GM18870 (cell line): ENCODE data around the gene TH.
"Not testable (repeated sequence)": the region's sequence is repeated elsewhere in the genome, so short reads cannot be mapped to it uniquely, and the experiment has no call there.

Experiments
- ATAC-seq: cut with Tn5 transposase; IDR thresholded peaks from one replicate; pipeline ENCODE4 v1.9.1; 2021; ENCODE audit warnings: moderate library complexity; ENCODE audit not compliant: unreplicated experiment

The TH gene

DNA sequence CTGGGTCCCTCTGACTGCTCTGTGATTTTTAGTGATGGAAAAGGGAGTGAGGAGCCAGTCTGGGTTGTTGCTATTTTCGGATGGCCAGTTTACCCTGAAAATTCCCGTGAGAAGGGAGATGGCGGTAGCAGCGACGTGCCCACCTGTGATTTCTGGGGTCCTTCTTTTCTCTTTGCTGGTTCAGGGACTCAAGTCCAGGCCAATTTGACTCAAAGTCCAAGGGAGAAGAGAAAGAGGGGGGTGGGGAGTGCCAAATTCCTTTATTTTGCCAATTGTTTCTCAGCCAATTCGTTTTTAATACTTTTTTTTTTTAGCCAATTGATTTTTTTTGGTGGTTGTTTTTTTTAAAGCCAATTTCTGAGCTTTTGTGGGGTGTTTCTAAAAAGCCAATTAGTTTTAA, 39.4 kb downstream of the TH start:
- ATAC-seq: no peak

GRCh38 chr11:2131371-2132236, 40.0 kb downstream of the TH start:
- no peak for ATAC-seq

GRCh38 chr11:2130881-2131352, 40.7 kb downstream of the TH start:
- ATAC-seq: no peak

- no peak for ATAC-seq
Measured at GRCh38 chr11:2129699-2130366, 41.8 kb downstream of the TH start.

GRCh38 chr11:2129308-2129698, 42.3 kb downstream of the TH start:
- no peak for ATAC-seq

GRCh38 chr11:2128511-2129307, 42.9 kb downstream of the TH start:
- no peak for ATAC-seq

- no peak for ATAC-seq
Measured at GRCh38 chr11:2128130-2128510, 43.5 kb downstream of the TH start.

GRCh38 chr11:2127482-2128129, 44.0 kb downstream of the TH start:
- no peak for ATAC-seq

- no peak for ATAC-seq
Measured at GRCh38 chr11:2126520-2127085, 45.0 kb downstream of the TH start.

GRCh38 chr11:2124736-2125484, 46.7 kb downstream of the TH start:
- ATAC-seq: not testable (repeated sequence)

- ATAC-seq: no peak
Measured at GRCh38 chr11:2123628-2123960, 48.0 kb downstream of the TH start.

DNA sequence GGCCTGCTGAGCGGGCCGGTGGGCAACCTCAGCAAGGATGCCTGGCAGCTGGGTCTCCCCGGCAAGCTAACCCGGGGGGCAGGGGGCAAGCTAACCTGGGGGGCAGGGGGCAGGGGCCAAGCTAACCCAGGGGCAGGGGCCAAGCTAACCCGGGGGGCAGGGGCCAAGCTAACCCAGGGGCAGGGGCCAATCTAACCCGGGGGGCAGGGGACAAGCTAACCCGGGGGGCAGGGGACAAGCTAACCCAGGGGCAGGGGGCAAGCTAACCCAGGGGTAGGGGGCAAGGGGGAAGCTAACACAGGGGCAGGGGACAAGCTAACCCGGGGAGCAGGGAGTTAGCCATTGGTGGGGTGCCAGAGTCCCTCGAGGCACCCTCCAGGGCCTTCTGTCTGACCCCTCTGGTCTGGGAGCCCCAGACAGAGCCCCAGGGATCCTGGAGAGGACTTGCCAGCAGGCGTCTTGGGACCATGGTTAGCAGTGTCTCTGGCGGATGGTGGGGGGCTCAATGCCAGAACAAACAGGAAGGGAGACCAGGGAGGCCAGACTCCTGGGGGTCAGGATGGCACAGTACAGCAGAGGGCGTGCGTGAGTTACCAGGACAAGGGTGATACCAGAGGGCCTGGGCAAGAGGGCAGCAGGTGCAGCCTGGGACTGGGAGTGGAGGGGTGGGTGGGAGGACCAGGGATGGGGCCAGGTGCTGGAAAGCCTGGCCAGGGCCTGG, 48.5 kb downstream of the TH start:
- ATAC-seq: no peak

- ATAC-seq: no peak
Measured at GRCh38 chr11:2122222-2122906, 49.3 kb downstream of the TH start.

- ATAC-seq: no peak
Measured at GRCh38 chr11:2121227-2122130, 50.1 kb downstream of the TH start.

DNA sequence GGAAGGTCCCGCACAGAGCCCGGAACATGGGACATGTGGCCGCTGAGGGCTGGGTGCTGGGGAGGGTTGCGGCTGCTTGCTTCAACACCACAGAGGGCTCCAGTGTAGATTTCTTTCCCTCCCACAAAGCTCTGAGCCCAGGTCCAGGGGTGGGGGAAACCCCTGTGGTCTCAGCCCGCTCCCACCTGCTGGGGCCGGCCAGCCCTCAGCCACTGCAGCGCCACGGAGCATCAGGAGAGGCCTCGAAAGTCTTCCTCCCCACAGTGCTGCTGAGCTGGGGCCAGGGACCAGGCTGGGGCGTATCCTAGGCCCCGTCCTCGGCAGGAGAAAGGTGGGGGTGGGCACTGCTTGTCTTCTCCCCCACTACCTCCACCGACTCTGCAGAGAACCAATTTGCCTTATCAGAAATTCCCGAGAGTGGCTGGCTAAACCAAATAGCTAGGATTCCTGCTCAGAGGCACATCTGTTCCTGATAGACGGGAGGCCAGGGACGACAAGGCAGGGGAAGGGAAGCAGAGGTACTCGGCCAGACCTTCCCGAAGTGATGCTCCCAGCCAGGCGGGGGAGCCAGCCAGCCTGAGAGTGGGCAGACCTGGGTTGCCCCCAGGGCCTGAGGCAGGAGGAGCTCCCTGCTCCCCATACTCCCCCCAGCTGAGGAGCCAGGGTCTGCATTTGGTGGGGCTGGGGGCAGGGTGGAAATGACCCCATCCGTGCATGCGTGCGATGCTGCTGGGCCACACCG, 51.1 kb downstream of the TH start:
- no peak for ATAC-seq

GRCh38 chr11:2118677-2119076, 52.9 kb downstream of the TH start:
- no peak for ATAC-seq

GRCh38 chr11:2116680-2117079, 54.9 kb downstream of the TH start:
- ATAC-seq: no peak
